Kasumi-1 (cell line): ENCODE data around the gene ERI3.
"Not testable (repeated sequence)": the region's sequence is repeated elsewhere in the genome, so short reads cannot be mapped to it uniquely, and the experiment has no call there.

Experiments
- DNase-seq, 2 experiments: peaks; one replicate each; lab custom pipeline; 2025; lab: John Stamatoyannopoulos, UW

Gene ERI3

GRCh38 chr1:44212355-44213221 is 142.5 kb downstream of the ERI3 start:
- no peak for DNase-seq

- DNase-seq, result no peak
Measured at GRCh38 chr1:44210595-44210994, 144.5 kb downstream of the ERI3 start.

GRCh38 chr1:44208226-44208625 is 146.8 kb downstream of the ERI3 start:
- no peak for DNase-seq

- not testable (repeated sequence) for DNase-seq
Measured at GRCh38 chr1:44206545-44206944, 148.5 kb downstream of the ERI3 start.

GRCh38 chr1:44200336-44200735 is 154.7 kb downstream of the ERI3 start:
- no peak for DNase-seq

- DNase-seq, result no peak
Measured at GRCh38 chr1:44174630-44175029, 180.4 kb downstream of the ERI3 start.
